BLaER1 (cell line): Measurements from ENCODE around the gene OR13A1.
"Not testable (repeated sequence)": the region's sequence is repeated elsewhere in the genome, so short reads cannot be mapped to it uniquely, and the experiment has no call there.

Source experiments
- H3K27ac ChIP-seq: shearing (Covaris generic); formaldehyde crosslinking; 2 replicates; pipeline ENCODE4 v1.8.1; 2022
- H3K27me3 ChIP-seq: shearing (Covaris generic); formaldehyde crosslinking; 2 replicates; pipeline ENCODE4 v1.8.1; 2022
- H3K36me3 ChIP-seq: shearing (Covaris generic); formaldehyde crosslinking; 2 replicates; pipeline ENCODE4 v1.8.1; 2022
- H3K4me1 ChIP-seq: shearing (Covaris generic); formaldehyde crosslinking; 2 replicates; pipeline ENCODE4 v1.8.1; 2022
- H3K4me2 ChIP-seq: shearing (Covaris generic); formaldehyde crosslinking; 2 replicates; pipeline ENCODE4 v1.8.1; 2022
- H3K4me3 ChIP-seq: shearing (Covaris generic); formaldehyde crosslinking; 2 replicates; pipeline ENCODE4 v1.8.1; 2022
- H3K9ac ChIP-seq: shearing (Covaris generic); formaldehyde crosslinking; 2 replicates; pipeline ENCODE4 v1.8.1; 2022
- H3K9me3 ChIP-seq: shearing (Covaris generic); formaldehyde crosslinking; 2 replicates; pipeline ENCODE4 v1.8.1; 2022
- H4K20me1 ChIP-seq: shearing (Covaris generic); formaldehyde crosslinking; 2 replicates; pipeline ENCODE4 v1.8.1; 2022
- Cebpa-rat ChIP-seq: shearing (Covaris generic); IDR thresholded peaks from 2 replicates; pipeline ENCODE4 v1.8.1; 2022

Gene OR13A1

DNA sequence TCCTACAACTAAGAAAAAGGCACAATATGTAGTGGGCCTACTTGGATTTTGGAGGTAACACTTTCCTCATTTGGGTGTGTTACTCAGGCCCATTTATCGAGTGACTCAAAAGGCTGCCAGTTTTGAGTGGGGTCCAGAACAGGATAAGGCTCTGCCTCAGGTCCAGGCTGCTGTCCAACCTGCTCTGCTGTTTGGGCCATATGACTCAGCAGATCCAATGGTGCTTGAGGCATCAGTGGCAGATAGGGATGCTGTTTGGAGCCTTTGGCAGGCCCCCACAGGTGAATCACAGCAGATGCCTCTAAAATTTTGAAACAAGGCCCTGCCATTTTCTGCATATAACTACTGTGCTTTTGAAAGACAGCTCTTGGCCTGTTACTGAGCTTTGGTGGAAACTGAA, 24.5 kb upstream of the OR13A1 start:
- H4K20me1 ChIP-seq = no peaks in the 10 kb centered on the region
- no peaks in the 10 kb centered on the region for H3K4me1 ChIP-seq
- H3K4me2 ChIP-seq = no peak overlapping the region
- no peak overlapping the region for H3K27ac ChIP-seq
- H3K4me3 ChIP-seq = no peak overlapping the region
- TF ChIP-seq Cebpa-rat = no peak
- peaks cover 37% of the 10 kb centered on the region for H3K9me3 ChIP-seq
- H3K27me3 ChIP-seq = no peaks in the 10 kb centered on the region
- H3K9ac ChIP-seq = no peak overlapping the region
- H3K36me3 ChIP-seq = no peaks in the 10 kb centered on the region

DNA sequence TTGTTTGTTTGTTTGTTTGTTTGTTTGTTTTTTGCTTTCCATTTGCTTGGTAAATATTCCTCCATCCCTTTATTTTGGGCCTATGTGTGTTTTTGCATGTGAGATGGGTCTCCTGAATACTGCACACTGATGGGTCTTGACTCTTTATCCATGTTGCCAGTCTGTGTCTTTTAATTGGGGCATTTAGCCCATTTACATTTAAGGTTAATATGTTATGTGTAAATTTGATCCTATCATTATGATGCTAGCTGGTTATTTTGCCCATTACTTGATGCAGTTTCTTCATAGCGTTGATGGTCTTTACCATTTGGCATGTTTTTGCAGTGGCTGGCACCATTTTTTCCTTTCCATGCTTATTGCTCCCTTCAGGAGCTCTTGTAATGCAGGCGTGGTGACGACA, 16.4 kb upstream of the OR13A1 start:
- not testable (repeated sequence) for H3K27me3 ChIP-seq, H3K36me3 ChIP-seq, H3K4me1 ChIP-seq, H3K9ac ChIP-seq, H4K20me1 ChIP-seq, H3K27ac ChIP-seq, H3K4me2 ChIP-seq, H3K4me3 ChIP-seq
- peaks cover 22% of the 10 kb centered on the region for H3K9me3 ChIP-seq

DNA sequence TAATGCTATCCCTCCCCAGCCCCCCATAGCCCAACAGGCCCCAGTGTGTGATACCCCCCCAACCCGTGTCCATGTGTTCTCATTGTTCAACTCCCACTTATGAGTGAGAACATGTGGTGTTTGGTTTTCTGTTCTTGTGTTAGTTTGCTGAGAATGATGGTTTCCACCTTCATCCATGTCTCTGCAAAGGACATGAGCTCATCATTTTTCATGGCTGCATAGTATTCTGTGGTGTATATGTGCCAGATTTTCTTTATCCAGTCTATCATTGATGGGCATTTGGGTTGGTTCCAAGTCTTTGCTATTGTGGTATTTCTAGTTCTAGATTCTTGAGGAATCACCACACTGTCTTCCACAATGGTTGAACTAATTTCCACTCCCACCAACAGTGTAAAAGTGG, 11.5 kb upstream of the OR13A1 start:
- not testable (repeated sequence) for H3K4me1 ChIP-seq, H3K27ac ChIP-seq, H3K9ac ChIP-seq, H3K4me2 ChIP-seq, H3K4me3 ChIP-seq, H3K36me3 ChIP-seq, H4K20me1 ChIP-seq, H3K27me3 ChIP-seq
- H3K9me3 ChIP-seq = peaks cover 12% of the 10 kb centered on the region; the same call in 1 of the 2 replicates

DNA sequence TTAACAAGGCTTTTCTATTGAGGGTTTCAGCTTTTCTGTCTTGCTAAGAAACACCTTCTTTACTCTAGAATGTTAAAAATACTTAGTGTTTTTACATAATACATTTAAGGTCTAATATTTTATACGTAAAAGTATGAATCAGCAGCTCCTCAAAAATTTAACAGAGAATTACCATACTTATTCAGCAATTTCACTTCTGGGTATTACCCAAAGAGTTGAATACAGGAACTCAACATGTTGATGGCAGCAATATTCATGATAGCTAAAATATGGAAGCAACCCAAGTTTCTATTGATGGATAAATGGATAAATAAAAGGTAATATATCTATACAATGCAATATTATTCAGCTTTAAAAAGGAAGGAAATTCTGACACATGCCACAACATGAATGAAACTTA, 9.7 kb upstream of the OR13A1 start:
- TF ChIP-seq Cebpa-rat = no peak
- no peaks in the 10 kb centered on the region for H4K20me1 ChIP-seq
- H3K27me3 ChIP-seq = no peaks in the 10 kb centered on the region
- peaks cover 14% of the 10 kb centered on the region; the same call in 1 of the 2 replicates for H3K9me3 ChIP-seq
- H3K9ac ChIP-seq = no peak overlapping the region
- H3K4me1 ChIP-seq = no peaks in the 10 kb centered on the region
- no peak overlapping the region for H3K27ac ChIP-seq
- H3K4me2 ChIP-seq = no peak overlapping the region
- H3K36me3 ChIP-seq = no peaks in the 10 kb centered on the region
- no peak overlapping the region for H3K4me3 ChIP-seq

DNA sequence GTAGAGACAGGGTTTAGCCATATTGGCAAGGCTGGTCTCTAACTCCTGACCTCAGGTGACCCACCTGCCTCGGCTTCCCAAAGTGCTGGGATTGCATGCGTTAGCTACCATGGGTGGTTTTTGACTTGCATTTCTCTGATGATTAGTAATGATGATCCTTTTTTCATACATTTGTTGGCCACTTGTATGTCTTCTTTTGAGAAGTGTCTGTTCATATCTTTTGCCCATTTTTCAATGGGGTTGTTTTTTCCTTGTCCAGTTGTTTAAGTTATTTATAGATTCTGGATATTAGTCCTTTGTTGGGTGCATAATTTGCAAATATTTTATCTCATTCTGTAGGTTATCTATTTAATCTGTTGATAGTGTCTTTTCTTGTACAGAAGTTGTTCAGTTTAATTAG, 4.3 kb upstream of the OR13A1 start:
- Histone ChIP-seq H3K9ac (no peak overlapping the region), H3K4me1 (no peaks in the 10 kb centered on the region), H3K27me3 (no peaks in the 10 kb centered on the region), H3K27ac (no peak overlapping the region), H3K4me3 (no peak overlapping the region), H3K36me3 (no peaks in the 10 kb centered on the region), H3K4me2 (no peak overlapping the region), H3K9me3 (peaks cover 14% of the 10 kb centered on the region), H4K20me1 (no peaks in the 10 kb centered on the region)
- TF ChIP-seq Cebpa-rat = no peak

DNA sequence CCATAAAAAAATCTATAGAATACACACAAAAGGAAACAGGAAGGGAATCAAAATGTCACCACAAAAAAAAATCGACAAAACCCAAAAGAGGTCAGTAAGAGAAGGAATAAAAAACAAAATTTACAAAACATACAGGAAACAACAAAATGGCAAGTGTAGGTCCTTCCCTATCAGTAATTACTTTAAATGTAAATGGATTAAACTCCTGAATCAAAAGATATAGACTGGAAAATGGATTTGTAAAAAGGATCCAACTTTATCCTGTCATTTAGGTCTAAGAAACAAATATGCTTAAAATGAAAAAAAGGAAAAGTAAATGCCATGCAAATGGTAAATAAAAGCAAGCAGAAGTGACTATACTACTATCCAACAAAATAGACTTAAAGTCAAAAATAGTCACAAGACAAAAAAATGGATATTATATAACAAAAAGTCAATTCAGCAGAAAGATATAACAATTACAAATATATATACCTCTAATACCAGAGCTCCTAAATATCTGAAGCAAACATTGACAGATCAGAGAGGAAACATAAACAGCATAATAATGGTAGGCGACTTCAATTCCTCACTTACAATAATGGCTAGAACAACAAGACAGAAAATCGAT, 2.0 kb downstream of the OR13A1 start:
- H3K9ac ChIP-seq = no peak overlapping the region
- no peaks in the 10 kb centered on the region for H3K27me3 ChIP-seq
- 0 out of 2 replicates have a peak, but pooled peaks cover 4% of the 10 kb centered on the region for H3K9me3 ChIP-seq
- H3K27ac ChIP-seq = no peak overlapping the region
- no peak for TF ChIP-seq Cebpa-rat
- no peaks in the 10 kb centered on the region for H4K20me1 ChIP-seq
- H3K36me3 ChIP-seq = no peaks in the 10 kb centered on the region
- H3K4me2 ChIP-seq = no peak overlapping the region
- H3K4me3 ChIP-seq = no peak overlapping the region
- H3K4me1 ChIP-seq = no peaks in the 10 kb centered on the region

DNA sequence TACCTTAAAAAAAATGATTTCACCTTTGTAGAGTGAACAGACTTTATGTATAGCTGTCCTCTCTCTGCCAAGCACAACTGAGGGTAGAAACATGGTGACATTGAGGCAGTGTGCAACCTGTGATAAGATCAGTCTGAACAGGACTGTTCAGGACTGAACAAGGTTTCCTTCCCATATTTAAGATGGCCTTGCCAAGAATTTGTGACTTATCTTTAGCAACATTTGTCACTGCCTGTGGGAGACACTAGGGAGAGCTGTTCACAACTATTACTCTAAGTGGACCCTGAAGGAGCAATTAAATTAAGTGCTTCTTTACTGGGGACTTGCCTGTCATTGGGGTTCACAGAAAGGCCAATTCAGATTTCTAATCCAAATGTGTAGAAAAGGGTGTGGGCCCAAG, 6.7 kb downstream of the OR13A1 start:
- no peak overlapping the region for H3K4me2 ChIP-seq

DNA sequence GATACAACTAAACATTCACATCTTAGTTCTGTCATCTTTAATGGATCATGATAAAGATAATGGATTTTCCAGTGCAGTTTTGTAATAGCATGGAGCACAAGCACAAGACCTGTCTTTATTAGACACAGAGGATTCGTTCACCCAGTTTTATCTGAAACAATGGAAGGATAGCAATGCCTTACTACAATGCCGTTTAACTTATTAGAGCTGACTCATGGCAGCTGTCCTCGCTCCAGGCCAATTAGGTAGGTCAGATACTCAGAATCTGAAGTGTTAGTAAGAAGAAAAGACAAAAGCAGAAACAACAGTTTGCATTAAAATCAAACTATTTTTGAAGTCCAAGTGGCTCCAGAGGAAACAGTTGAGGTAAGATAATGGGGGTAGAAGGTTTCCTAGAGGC, 12.8 kb downstream of the OR13A1 start:
- no peaks in the 10 kb centered on the region for H3K4me1 ChIP-seq
- H3K9me3 ChIP-seq = no peaks in the 10 kb centered on the region
- H3K27me3 ChIP-seq = no peaks in the 10 kb centered on the region
- H3K4me2 ChIP-seq = no peak overlapping the region
- H3K9ac ChIP-seq = no peak overlapping the region
- H4K20me1 ChIP-seq = no peaks in the 10 kb centered on the region
- no peak overlapping the region for H3K27ac ChIP-seq
- no peak for TF ChIP-seq Cebpa-rat
- no peak overlapping the region for H3K4me3 ChIP-seq
- no peaks in the 10 kb centered on the region for H3K36me3 ChIP-seq

More for the DNA sequence above, 6.7 kb downstream of the OR13A1 start:
- Histone ChIP-seq H3K9ac (no peak overlapping the region), H4K20me1 (no peaks in the 10 kb centered on the region), H3K4me3 (no peak overlapping the region), H3K27me3 (no peaks in the 10 kb centered on the region), H3K36me3 (no peaks in the 10 kb centered on the region), H3K4me1 (no peaks in the 10 kb centered on the region), H3K9me3 (0 out of 2 replicates have a peak, but pooled peaks cover 4% of the 10 kb centered on the region), H3K27ac (no peak overlapping the region)
- TF ChIP-seq Cebpa-rat = no peak

DNA sequence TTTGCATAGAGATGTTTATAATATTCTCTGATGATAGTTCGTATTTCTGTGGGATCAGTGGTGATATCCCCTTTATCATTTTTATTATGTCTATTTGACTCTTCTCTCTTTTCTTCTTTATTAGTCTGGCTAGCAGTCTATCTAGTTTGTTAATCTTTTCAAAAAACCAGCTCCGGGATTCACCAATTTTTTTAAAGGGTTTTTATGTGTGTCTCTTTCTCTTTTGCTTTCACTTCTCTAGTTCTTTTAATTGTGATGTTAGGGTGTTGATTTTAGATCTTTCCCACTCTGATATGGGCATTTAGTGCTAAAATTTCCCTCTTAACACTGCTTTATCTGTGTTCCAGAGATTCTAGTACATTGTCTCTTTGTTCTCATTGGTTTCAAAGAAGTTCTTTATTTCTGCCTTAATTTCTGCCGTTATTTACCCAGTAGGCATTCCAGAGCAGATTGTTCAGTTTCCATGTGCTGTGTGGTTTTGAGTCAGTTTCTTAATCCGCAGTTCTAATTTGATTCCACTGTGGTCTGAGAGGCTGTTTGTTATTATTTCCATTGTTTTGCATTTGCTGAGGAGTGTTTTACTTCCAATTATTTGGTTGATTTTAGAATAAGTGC, 17.0 kb downstream of the OR13A1 start:
- not testable (repeated sequence) for H3K36me3 ChIP-seq, H3K27me3 ChIP-seq, H3K4me3 ChIP-seq, H3K9ac ChIP-seq, H3K4me2 ChIP-seq, H4K20me1 ChIP-seq, H3K9me3 ChIP-seq, H3K4me1 ChIP-seq, H3K27ac ChIP-seq

DNA sequence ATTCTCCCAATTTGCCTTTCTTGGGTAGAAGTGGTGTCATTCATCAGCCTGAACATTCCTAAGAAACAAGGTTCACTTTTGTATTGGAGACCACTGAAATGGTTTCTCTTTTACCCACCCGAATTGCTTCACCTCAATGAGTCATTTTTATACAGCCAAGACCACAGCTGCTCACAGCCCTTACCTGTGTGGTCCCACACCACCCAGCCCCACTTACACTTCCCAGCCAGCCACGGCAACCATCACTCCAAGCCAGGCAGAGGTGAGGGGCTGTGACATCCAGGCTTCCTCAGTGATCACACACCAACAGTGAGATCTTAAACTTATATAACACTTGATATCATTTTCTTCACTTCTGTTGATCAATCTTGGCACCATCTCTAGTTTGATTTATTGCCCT, 20.7 kb downstream of the OR13A1 start:
- no peak overlapping the region for H3K27ac ChIP-seq
- no peaks in the 10 kb centered on the region for H4K20me1 ChIP-seq
- no peak for TF ChIP-seq Cebpa-rat
- no peak overlapping the region for H3K4me3 ChIP-seq
- H3K36me3 ChIP-seq = no peaks in the 10 kb centered on the region
- H3K9ac ChIP-seq = no peak overlapping the region
- no peaks in the 10 kb centered on the region for H3K4me1 ChIP-seq
- peaks cover 7% of the 10 kb centered on the region for H3K9me3 ChIP-seq
- H3K27me3 ChIP-seq = no peaks in the 10 kb centered on the region
- no peak overlapping the region for H3K4me2 ChIP-seq

DNA sequence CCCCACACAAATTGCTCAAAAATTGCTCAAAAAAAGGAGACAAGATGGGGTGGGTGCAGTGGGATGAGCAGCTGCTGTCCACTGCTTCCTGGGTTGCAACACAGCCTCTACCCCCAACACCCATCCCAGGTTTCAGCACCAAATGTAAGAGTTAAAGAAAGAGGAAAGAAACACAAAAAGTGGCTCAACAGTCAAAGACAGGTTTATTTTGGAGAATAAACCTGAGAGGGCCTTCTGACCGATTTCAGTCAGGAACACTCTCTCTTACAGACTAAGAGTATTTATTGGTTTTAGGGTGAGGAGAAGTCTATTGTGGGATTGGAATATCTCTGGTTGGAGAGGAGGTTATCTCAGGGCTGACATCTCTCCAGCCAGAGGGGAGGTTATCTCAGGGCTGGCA, 28.4 kb downstream of the OR13A1 start:
- Histone ChIP-seq H3K9ac (no peak overlapping the region), H3K4me3 (no peak overlapping the region), H3K4me1 (no peaks in the 10 kb centered on the region), H3K36me3 (no peaks in the 10 kb centered on the region), H3K27ac (no peak overlapping the region), H4K20me1 (no peaks in the 10 kb centered on the region), H3K9me3 (peaks cover 8% of the 10 kb centered on the region; the same call in 1 of the 2 replicates), H3K27me3 (no peaks in the 10 kb centered on the region), H3K4me2 (no peak overlapping the region)
- TF ChIP-seq Cebpa-rat = no peak
